IPS-11a (cell line): ENCODE data around the gene PRKRIP1.
"Not testable (repeated sequence)": the region's sequence is repeated elsewhere in the genome, so short reads cannot be mapped to it uniquely, and the experiment has no call there.

ENCODE experiments used
- H3K4me3 ChIP-seq: one replicate; pipeline ENCODE4 v1.5.1; 2013; ENCODE audit warnings: low read depth, low read length, control low read depth

The PRKRIP1 gene

GRCh38 chr7:102455596-102455995 lies 59.4 kb downstream of the PRKRIP1 start:
- no peak overlapping the region for H3K4me3 ChIP-seq

- no peak overlapping the region for H3K4me3 ChIP-seq
These were observed 60.2 kb downstream of the PRKRIP1 start for GRCh38 chr7:102456327-102456726.

- H3K4me3 ChIP-seq: no peak overlapping the region
These were observed 61.3 kb downstream of the PRKRIP1 start for GRCh38 chr7:102457352-102457924.

- H3K4me3 ChIP-seq: no peak overlapping the region
These were observed 63.2 kb downstream of the PRKRIP1 start for GRCh38 chr7:102459221-102459844.

DNA sequence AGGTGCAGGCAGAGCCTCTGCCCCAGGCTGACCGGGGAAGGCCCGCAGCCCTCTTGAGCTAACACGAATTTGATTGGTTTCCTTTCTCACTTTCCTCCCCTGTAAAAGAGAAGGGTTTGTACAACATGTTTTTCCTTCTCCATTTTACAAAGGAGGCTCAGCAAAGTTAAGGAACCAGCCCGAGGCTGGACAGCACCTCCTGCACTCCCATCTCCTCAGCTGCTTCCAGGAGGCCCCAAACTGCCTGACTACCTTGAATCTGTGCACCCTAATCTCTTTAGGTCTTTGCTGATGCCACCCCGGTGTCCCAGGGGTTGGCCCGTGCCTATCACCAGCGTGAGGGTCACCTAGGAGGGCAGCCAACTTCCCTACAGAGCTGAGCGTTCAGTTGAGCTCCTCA lies 64.3 kb downstream of the PRKRIP1 start:
- H3K4me3 ChIP-seq: no peak overlapping the region

DNA sequence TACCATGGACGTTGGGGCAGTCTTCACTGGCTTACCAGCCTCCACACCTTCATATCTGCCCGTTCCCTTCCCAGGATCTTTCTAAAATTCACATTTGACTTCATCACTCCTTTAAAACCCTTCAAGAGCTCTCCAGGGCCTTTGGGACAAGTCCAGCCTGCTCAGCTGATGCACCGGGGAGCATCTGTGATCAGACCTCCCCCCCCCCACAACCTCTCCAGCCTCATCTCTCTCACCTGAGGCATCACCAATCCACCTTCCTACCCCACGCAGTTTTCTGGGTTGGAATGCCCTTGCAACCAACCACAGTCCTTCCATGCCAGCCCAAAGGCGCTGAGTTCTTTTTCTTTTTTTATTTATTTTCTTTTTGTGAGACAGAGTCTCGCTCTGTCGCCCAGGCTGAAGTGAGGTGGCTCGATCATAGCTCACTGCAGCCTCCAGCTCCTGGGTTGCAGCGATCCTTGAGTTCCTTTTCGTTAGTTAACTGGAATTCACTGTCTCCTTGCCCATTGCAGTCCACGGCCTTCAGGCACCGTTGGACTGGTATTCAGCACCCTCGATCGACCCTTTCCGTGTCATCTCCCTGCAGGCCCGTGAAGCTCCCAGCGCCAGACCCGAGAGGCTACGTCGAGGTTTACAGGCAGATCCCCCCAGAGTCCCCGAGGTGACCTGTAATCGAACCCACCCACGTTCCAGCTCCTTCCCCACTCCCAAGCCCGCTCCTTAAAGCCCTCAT lies 67.8 kb downstream of the PRKRIP1 start:
- H3K4me3 ChIP-seq: peak overlapping the region; percentile 96

DNA sequence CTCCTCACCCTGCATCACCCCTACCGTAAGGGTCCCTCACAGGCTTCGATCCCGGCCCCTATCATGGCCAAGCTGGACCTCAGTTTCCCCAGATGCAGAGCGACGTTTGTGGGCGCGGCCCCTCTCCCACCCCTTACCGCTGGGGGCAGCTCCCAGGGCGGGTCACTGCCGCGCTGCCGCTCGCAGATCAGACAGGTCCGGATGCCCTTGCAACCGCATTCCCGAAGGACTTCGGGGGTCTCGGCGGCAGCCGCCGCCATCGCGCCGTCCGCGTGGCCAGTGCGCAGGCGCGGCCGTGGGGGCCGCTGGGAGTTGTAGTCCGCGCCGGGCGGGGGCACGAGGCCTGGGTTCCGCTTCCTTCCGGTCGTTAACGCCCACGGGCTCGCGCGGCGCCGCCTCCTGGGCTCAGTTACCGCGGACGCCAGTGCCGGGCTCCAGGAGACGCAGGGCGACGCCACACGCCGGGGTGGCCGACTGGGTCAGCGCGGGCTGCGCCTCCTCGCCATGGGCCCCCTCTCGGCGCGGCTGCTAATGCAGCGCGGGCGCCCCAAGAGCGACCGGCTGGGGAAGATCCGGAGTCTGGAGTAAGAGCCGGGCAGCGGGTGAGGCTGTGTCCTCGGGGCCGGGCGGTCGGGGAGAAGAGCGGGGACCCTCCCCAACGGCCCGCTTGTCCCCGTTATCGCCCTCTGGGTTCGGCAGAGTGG lies 68.6 kb downstream of the PRKRIP1 start, which contains the start of the genes ALKBH4 and LRWD1:
ALKBH4 (minus strand) TSS at position 287 of the 704 bp plus-strand sequence; CDS start at position 260, 27 bp downstream.
LRWD1 (plus strand) TSS at position 408 of the 704 bp plus-strand sequence; CDS start at position 505, 97 bp downstream.
- H3K4me3 ChIP-seq: peak within 1 kb of the TSS; percentile 96

- no peak overlapping the region for H3K4me3 ChIP-seq
These were observed 69.9 kb downstream of the PRKRIP1 start for GRCh38 chr7:102466097-102466496.

DNA sequence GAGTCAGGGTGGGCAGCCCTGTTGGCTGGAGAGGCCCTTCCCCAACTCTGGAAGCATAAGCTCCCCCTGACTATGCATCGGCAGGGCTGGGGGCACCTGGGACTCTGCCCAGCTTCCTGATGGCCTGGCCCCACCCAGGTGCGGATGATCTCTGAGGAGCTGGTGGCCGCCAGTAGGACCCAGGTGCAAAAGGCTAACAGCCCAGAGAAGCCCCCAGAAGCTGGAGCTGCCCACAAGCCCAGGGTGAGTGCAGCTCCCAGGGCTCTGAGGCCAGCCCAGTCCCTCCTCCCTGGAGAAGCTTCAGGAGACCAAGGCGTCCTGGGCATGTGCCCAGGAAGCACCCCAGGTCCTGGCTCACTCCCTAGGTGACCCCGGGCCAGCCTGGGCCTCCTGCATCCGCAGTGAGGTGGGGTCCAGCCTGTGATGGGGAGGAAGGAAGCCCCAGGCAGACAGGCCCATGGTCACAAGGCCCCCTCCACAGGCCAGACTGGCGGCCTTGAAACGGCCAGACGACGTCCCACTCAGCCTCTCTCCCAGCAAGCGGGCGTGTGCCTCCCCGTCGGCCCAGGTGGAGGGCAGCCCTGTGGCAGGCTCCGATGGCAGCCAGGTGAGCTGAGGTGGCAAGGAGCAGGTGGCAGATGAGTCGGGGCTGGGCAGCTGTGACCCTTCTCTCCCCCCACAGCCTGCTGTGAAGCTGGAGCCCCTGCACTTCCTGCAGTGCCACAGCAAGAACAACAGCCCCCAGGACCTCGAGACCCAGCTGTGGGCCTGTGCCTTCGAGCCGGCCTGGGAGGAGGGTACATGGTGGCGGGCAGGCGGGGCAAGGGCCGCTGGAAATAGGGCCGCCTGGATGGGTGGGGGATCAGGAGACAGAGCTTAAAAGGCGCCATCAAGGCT lies 71.7 kb downstream of the PRKRIP1 start:
- no peak overlapping the region for H3K4me3 ChIP-seq

DNA sequence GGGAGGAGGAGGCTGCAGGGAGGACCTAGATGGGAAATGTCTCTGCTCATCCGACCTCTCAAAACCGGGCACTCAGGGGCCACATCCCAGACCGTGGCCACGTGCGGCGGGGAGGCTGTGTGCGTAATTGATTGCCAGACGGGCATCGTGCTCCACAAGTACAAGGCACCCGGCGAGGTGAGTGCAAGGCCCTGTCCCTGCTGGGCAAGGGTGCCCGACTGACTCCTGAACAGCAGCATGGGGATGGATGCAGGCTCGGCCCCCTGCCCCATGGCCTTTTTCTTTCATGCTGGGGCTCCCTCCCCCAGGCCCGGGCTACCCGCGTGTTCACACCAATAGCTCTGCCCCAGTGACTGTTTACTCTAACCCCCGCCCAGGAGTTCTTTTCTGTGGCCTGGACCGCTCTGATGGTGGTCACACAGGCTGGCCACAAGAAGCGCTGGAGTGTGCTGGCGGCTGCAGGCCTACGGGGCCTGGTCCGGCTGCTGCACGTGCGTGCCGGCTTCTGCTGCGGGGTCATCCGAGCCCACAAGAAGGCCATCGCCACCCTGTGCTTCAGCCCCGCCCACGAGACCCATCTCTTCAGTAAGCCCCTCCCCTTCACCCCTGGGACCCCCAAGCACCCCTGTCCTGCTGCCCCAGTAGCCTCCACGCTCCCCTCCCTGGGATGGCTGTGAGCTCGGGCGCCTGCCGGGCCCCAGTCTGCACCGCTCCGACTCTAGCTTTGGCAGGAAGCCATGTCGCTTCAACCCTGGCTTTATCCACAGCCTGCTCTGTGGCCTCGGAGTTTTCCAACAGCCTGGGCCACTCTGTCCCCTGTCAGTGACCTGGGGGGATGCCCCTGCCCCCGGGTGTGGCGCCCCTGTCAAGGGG lies 72.6 kb downstream of the PRKRIP1 start:
- H3K4me3 ChIP-seq: no peak overlapping the region

GRCh38 chr7:102469351-102469971 lies 73.3 kb downstream of the PRKRIP1 start:
- H3K4me3 ChIP-seq: no peak overlapping the region

- no peak overlapping the region for H3K4me3 ChIP-seq
These were observed 74.0 kb downstream of the PRKRIP1 start for GRCh38 chr7:102469972-102470825.

GRCh38 chr7:102471791-102472125 lies 75.6 kb downstream of the PRKRIP1 start:
- no peak overlapping the region for H3K4me3 ChIP-seq

DNA sequence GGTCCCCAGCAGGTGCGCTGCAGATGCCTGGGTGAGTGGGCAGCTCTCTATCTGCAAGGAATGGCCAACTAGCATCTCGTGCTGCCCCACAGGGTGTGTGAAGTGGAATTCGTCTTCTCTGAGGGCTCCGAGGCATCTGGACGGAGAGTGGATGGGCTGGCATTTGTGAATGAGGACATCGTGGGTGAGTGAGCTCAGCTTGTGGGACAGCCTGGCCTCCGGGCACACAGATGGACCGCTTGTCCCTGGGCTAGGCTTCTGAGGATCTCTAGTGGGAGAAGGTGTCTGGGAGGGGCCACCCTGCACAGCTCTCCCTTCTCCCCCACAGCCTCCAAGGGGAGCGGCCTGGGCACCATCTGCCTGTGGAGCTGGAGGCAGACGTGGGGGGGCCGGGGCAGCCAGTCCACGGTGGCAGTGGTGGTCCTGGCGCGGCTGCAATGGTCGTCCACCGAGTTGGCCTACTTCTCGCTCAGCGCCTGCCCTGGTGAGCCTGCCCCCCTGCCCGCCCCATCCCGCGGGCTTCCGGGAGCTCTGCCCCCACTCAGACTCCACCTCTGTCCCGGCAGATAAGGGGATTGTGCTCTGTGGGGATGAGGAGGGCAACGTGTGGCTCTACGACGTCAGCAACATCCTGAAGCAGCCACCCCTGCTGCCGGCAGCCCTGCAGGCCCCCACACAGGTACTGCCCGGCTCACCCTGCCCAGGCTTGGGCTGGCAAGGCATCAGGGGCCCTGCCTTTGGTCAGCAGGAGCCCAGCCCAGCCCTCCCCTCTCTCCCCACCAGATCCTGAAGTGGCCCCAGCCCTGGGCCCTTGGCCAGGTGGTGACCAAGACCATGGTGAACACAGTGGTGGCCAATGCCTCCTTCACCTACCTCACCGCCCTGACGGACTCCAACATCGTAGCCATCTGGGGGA lies 76.2 kb downstream of the PRKRIP1 start:
- H3K4me3 ChIP-seq: no peak overlapping the region

- H3K4me3 ChIP-seq: no peak overlapping the region
These were observed 77.3 kb downstream of the PRKRIP1 start for GRCh38 chr7:102473271-102473991.

GRCh38 chr7:102474116-102474515 lies 78.0 kb downstream of the PRKRIP1 start:
- H3K4me3 ChIP-seq: not testable (repeated sequence)
